T-helper 17 cell (primary cell): ENCODE data around the gene LAMA4. TPM values are rescaled to one million over a fixed set of nuclear protein-coding genes. Genes with fewer than 3 reads are reported as not detected.

Experiments used
- ATAC-seq: fragments of 150-1000 bp; cut with Tn5 transposase; 2 replicates; pipeline ENCODE4 v1.10.0; 2021; ENCODE audit warnings: mild to moderate bottlenecking, moderate library complexity
- DNase-seq, 3 donors: peaks; one replicate each; pipeline versions ENCODE4 v3.0.0 to v3.0.0-alpha.2; 2020 to 2021
- H3K9me3 ChIP-seq: one replicate; pipeline ENCODE4 v1.7.0; 2013; ENCODE audit warnings: low read length, mild to moderate bottlenecking; ENCODE audit not compliant: control insufficient read depth, poor library complexity, severe bottlenecking
- H3K27ac Mint-ChIP-seq: one replicate; pipeline ENCODE4 v1.8.0; 2022; ENCODE audit warnings: mild to moderate bottlenecking, moderate library complexity, mixed read lengths
- H3K27me3 Mint-ChIP-seq: one replicate; pipeline ENCODE4 v1.8.0; 2022; ENCODE audit warnings: mixed read lengths
- H3K36me3 Mint-ChIP-seq: one replicate; pipeline ENCODE4 v1.8.0; 2022; ENCODE audit warnings: low read depth, mixed read lengths
- H3K4me1 Mint-ChIP-seq: one replicate; pipeline ENCODE4 v1.8.0; 2022; ENCODE audit warnings: mild to moderate bottlenecking, mixed read lengths
- H3K4me3 Mint-ChIP-seq: one replicate; pipeline ENCODE4 v1.8.0; 2022; ENCODE audit warnings: mild to moderate bottlenecking, moderate library complexity, mixed read lengths
- total RNA-seq, 4 donors: library from RNA in 2 of 4; stranded (reverse) in 2 of 4; gene quantifications; one replicate each; pipeline ENCODE4 v1.2.3 and lab custom pipeline; 2022 to 2026

The LAMA4 gene, protein sequence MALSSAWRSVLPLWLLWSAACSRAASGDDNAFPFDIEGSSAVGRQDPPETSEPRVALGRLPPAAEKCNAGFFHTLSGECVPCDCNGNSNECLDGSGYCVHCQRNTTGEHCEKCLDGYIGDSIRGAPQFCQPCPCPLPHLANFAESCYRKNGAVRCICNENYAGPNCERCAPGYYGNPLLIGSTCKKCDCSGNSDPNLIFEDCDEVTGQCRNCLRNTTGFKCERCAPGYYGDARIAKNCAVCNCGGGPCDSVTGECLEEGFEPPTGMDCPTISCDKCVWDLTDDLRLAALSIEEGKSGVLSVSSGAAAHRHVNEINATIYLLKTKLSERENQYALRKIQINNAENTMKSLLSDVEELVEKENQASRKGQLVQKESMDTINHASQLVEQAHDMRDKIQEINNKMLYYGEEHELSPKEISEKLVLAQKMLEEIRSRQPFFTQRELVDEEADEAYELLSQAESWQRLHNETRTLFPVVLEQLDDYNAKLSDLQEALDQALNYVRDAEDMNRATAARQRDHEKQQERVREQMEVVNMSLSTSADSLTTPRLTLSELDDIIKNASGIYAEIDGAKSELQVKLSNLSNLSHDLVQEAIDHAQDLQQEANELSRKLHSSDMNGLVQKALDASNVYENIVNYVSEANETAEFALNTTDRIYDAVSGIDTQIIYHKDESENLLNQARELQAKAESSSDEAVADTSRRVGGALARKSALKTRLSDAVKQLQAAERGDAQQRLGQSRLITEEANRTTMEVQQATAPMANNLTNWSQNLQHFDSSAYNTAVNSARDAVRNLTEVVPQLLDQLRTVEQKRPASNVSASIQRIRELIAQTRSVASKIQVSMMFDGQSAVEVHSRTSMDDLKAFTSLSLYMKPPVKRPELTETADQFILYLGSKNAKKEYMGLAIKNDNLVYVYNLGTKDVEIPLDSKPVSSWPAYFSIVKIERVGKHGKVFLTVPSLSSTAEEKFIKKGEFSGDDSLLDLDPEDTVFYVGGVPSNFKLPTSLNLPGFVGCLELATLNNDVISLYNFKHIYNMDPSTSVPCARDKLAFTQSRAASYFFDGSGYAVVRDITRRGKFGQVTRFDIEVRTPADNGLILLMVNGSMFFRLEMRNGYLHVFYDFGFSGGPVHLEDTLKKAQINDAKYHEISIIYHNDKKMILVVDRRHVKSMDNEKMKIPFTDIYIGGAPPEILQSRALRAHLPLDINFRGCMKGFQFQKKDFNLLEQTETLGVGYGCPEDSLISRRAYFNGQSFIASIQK (N-terminal part only)
- not detected for total RNA-seq
- total RNA-seq (lab: John Stamatoyannopoulos, UW): 0.15 to 0.58 reads per million in 2 donors

DNA sequence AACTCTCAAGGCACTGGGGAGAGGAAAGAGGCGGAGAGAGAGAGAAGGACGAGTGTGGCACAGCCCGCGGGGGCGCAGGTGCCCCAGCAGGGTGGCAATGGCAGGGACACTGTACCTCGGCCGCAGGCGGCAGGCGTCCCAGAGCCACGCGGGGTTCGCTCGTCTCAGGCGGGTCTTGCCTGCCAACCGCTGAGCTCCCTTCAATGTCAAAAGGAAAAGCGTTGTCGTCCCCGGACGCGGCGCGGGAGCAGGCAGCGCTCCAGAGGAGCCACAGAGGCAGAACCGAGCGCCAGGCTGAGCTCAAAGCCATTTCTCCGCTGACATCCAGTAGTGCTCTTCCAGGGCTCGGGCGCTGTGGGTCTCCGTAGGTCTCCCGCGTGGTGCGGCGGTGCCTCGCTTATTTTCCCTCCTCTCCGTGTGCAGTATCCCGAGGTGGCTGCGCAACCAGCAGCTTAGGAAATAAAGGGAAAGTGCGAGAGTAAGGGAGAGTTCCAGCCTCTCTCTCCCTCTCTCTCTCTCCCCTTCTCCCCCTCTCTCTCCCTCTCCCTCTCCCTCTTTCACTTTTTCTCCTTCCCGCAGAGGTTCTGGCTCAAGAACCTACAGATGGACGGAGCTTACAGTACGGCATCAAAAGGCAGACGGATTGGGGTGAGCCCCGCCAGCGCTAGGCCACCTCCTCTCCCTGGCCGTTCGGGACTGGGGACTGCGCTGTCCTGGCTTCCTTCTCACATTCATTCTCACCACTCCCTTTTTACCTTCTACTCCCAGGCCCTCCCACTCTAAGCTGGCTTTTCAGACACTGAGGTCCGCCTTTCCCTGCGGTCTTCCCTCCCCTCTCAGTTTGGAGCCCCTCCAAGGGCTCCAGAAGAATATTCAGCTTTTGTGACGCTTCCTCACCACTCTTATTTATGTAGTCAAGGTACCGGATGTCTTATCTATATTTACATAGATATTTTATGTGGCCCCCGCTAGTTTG, at the start of gene LAMA4:
TSS of gene LAMA4 (minus strand) at position 727 of the 976 bp plus-strand sequence. CDS start at position 310, 417 bp downstream.
- H3K36me3 Mint-ChIP-seq: peaks cover 2% of the 10 kb centered on the region
- DNase-seq: no peak
- peaks cover 59% of the 10 kb centered on the region for H3K27me3 Mint-ChIP-seq
- peak within 1 kb of the TSS; percentile 87 for H3K4me3 Mint-ChIP-seq
- no peaks in the 10 kb centered on the region for H3K9me3 ChIP-seq
- H3K4me1 Mint-ChIP-seq: peaks cover 10% of the 10 kb centered on the region
- H3K27ac Mint-ChIP-seq: no peak within 1 kb of the TSS
- peak; percentile 50 for ATAC-seq

DNA sequence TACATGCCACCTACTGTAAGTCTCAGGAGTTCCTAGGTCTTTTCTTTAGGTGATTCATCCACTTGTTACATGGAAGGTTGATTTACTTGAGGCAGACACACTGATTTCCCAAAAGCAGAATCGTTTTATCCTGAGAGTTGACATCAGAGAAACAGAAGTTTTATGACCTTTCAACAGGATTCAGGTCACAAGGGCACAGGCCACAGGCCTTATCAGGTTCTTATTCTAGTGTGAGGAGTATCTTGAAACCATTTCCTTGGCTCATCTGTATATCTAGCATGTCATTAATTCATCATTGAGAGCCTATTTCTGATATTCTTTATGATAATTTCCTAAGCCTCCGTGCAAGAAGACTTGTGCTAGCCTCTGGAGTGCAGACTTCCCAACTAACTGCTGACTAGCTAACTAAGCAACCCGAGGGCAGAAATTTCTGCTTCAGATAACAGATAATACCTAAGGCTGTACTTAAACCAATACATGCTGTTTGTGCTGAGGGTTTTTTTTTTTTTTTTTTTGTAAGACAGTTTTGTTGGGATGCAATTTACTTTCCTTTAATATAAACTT, 47.9 kb upstream of the LAMA4 start:
- Mint-ChIP-seq H3K4me3 (no peak overlapping the region), H3K36me3 (no peaks in the 10 kb centered on the region), H3K4me1 (no peaks in the 10 kb centered on the region), H3K27ac (no peak overlapping the region), H3K27me3 (peaks cover 32% of the 10 kb centered on the region)
- DNase-seq (no peak), ATAC-seq (no peak)
- H3K9me3 ChIP-seq: no peaks in the 10 kb centered on the region

DNA sequence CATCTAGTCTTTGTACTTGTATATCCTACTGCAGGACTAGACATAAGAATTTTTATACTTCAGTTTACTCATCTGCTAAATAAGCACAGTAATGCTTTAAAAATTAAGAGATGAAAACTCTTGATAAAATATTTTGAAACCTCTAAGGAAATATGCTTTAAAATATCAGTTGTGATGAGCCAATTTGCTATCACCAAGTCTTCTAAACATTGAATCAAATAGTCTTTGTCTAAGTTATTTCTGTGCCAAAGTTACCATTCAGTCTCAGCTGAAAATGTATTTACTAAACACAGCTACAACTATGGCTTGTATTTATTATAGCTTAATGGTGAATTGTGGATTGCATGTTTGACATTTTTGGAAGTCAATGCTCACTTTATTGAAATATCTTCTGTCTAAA, 46.5 kb upstream of the LAMA4 start:
- H3K36me3 Mint-ChIP-seq: no peaks in the 10 kb centered on the region
- no peaks in the 10 kb centered on the region for H3K4me1 Mint-ChIP-seq
- DNase-seq (no peak), ATAC-seq (no peak)
- H3K4me3 Mint-ChIP-seq: no peak overlapping the region
- no peaks in the 10 kb centered on the region for H3K9me3 ChIP-seq
- H3K27me3 Mint-ChIP-seq: peaks cover 19% of the 10 kb centered on the region
- no peak overlapping the region for H3K27ac Mint-ChIP-seq

DNA sequence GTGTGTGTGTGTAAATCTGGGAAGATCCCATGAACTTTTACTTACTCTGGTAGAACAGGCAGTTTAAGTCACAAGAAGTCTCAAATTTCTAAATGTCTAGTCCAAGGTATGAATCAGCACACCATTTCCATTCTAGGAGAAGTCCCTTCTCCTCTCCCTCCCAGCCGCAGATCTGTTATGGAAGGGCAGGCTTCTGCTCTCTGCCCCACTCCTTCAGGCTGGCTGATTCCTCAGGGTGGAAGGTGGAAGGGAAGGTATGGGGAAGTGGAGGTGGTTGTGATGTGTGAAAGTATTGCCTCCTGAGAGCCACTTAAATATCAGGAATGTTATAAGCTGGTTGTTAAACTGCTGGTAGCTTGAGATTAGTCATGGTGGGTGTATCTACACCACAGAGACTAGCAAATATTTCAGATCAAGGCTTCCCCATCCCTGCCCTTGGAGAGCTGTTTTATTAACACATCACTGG, 44.5 kb upstream of the LAMA4 start:
- Mint-ChIP-seq H3K27ac (no peak overlapping the region), H3K4me3 (no peak overlapping the region), H3K36me3 (no peaks in the 10 kb centered on the region), H3K4me1 (no peaks in the 10 kb centered on the region), H3K27me3 (peaks cover 7% of the 10 kb centered on the region)
- ATAC-seq: no peak
- DNase-seq: no peak
- no peaks in the 10 kb centered on the region for H3K9me3 ChIP-seq

DNA sequence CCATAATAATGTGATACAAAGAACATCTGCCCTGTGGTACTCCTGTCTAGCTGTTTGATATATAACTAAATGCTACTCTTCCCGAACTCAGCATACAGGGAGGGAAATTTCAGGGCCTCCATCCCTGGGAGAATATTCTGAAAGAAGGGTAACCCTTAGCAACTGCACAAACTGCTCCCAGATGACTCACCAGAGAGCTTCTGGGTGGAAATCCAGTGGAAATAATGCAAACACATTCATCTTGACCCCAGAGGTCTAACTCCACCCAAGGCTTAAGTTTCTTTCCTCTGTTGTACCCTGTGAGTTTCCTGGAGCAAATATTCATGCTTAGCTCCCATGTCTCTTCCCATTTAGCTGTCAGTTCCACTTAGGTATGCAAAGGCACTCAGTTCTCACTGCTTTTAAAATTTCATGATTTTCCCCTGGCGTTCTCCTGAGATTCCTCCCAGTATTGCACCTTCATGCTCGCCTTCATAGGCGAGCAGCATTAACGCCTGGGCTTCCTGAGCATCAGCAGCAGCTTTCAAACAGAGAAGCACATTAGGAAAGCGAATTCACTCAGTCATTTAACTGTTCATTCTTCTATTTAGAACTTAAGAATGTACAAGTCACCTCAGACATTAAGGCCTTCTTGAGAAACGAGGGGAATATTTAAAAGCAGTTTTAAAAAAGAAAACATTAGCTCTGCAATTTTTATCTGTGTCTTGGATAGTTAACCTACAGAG, 43.8 kb upstream of the LAMA4 start:
- Mint-ChIP-seq H3K36me3 (no peaks in the 10 kb centered on the region), H3K4me3 (no peak overlapping the region), H3K27ac (no peak overlapping the region), H3K27me3 (peaks cover 7% of the 10 kb centered on the region), H3K4me1 (no peaks in the 10 kb centered on the region)
- no peaks in the 10 kb centered on the region for H3K9me3 ChIP-seq
- DNase-seq: no peak
- no peak for ATAC-seq

DNA sequence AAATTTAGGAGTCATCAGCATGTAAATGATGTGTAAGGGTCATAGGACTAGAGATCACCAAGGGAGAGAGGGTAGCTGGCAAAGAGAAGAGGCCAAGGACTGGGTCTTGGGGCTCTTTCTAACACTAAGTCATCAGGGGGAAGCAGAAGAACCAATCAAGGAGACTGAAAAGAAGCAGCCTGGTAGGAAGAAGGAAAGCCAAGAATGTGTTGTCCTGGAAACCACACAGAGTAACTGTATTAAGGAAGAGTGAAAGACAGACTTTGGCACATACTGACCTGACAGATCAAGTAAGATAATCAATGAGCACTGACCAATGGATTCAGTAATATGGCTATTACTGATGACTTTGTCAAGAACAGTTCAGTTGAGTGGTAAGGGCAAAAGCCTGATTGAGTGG, 42.3 kb upstream of the LAMA4 start:
- ATAC-seq: no peak
- Mint-ChIP-seq H3K27me3 (peaks cover 16% of the 10 kb centered on the region), H3K4me3 (no peak overlapping the region), H3K36me3 (no peaks in the 10 kb centered on the region), H3K27ac (no peak overlapping the region), H3K4me1 (no peaks in the 10 kb centered on the region)
- H3K9me3 ChIP-seq: no peaks in the 10 kb centered on the region
- DNase-seq: no peak

DNA sequence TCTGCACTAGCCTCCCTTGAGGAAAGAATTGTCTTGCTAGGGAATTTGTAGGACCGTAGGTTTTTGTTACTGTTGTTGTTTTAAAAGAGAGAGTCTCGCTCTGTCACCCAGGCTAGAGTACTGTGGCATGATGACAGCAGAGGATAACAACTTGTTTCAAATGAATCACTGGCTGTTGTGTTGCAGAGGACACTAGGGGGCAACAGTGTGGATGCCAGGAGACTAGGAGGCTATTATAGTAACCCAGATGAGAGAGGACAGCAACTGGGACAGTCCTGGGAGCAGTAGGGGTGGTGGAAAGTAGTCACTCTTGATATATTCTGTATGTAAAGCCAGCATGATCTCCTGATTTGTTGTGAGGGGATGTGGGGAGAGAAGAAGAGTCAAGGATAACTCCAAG, 41.8 kb upstream of the LAMA4 start:
- no peaks in the 10 kb centered on the region for H3K36me3 Mint-ChIP-seq
- peaks cover 21% of the 10 kb centered on the region for H3K27me3 Mint-ChIP-seq
- H3K9me3 ChIP-seq: no peaks in the 10 kb centered on the region
- ATAC-seq (no peak), DNase-seq (no peak)
- H3K4me1 Mint-ChIP-seq: no peaks in the 10 kb centered on the region
- H3K27ac Mint-ChIP-seq: no peak overlapping the region
- H3K4me3 Mint-ChIP-seq: no peak overlapping the region

DNA sequence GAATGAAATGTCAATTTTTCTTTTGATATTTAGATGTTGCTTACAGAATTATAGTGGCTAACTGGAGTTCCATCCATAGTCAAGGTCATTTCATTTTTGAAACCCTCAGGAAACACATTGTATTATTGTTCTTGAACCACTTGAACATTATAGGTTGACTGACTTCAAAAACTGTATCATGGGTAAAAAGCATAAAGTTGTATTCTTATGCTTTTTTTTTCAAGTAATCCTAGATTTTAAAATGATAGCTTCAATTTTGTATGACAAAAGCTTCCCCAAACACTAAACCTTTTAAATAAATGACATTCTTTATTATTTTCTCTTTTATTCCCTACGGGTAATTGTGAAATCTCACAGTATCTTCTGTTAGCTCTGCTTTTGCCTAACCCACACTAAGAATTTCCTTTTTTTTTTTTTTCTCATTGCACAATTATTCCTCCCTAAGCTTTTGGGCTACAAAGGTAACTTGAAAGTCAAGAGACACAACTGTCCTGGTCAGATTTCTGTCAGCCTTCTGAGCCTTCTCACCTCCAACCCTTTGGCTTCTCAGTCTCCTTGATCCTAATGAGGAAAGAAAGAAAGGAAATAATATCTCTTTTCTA, 36.9 kb upstream of the LAMA4 start:
- H3K36me3 Mint-ChIP-seq: no peaks in the 10 kb centered on the region
- no peak for DNase-seq
- peaks cover 10% of the 10 kb centered on the region for H3K4me1 Mint-ChIP-seq
- no peaks in the 10 kb centered on the region for H3K9me3 ChIP-seq
- H3K27me3 Mint-ChIP-seq: peaks cover 53% of the 10 kb centered on the region
- H3K4me3 Mint-ChIP-seq: no peak overlapping the region
- no peak overlapping the region for H3K27ac Mint-ChIP-seq
- no peak for ATAC-seq

DNA sequence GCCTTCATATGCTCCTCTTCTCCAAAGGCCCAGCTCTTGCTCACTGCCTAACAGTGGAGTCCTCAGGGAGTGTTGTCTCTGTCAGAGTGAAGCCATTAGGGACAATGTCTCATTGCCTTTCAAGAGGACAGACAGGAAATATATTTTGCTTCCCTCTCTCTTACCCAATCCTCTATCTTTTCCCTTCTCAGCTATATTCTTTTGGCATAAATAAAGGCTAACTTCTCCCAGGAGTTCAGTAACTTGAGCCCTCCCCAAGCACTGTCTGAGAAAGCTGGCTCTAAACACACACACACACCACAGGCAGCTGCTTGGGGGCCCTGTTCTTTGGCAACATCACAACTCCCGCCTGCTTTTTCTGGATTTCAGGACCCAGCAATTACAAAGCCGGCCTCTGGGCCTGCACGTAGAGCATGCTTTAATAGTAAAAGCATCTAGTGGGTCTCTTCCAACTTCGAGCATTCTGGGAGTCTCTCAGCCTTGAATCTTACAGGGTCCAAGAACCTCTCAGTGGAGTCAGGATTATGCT, 34.7 kb upstream of the LAMA4 start:
- DNase-seq: no peak
- H3K27me3 Mint-ChIP-seq: peaks cover 50% of the 10 kb centered on the region
- peaks cover 15% of the 10 kb centered on the region for H3K4me1 Mint-ChIP-seq
- no peaks in the 10 kb centered on the region for H3K36me3 Mint-ChIP-seq
- H3K4me3 Mint-ChIP-seq: no peak overlapping the region
- no peak overlapping the region for H3K27ac Mint-ChIP-seq
- ATAC-seq: no peak
- no peaks in the 10 kb centered on the region for H3K9me3 ChIP-seq

DNA sequence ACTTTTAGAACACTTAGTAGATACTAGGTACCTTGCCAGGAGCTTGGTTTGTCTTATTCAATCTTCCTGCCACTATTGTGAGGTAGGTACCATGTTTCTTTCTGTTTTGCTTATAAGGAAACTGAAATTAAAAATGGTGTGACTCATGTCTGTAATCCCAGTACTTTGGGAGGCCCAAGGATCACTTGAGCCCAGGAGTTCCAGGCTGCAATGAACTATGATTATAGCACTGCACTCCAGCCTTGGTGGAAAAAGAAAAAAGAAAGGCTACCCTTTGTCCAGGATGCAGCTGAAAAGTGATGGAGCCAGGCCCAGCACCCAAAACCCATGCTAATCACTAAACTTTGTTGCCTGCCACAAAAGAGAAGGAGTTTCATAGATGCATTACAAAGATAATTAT, 34.1 kb upstream of the LAMA4 start:
- H3K27me3 Mint-ChIP-seq: peaks cover 54% of the 10 kb centered on the region
- H3K4me1 Mint-ChIP-seq: peaks cover 15% of the 10 kb centered on the region
- no peaks in the 10 kb centered on the region for H3K9me3 ChIP-seq
- ATAC-seq (no peak), DNase-seq (no peak)
- H3K4me3 Mint-ChIP-seq: no peak overlapping the region
- H3K27ac Mint-ChIP-seq: no peak overlapping the region
- no peaks in the 10 kb centered on the region for H3K36me3 Mint-ChIP-seq
